ENCODE results near the gene BRCA2.
A peak's percentile ranks its signal among the peaks of the same experiment; 100 is the strongest.

BRCA2 gene, protein sequence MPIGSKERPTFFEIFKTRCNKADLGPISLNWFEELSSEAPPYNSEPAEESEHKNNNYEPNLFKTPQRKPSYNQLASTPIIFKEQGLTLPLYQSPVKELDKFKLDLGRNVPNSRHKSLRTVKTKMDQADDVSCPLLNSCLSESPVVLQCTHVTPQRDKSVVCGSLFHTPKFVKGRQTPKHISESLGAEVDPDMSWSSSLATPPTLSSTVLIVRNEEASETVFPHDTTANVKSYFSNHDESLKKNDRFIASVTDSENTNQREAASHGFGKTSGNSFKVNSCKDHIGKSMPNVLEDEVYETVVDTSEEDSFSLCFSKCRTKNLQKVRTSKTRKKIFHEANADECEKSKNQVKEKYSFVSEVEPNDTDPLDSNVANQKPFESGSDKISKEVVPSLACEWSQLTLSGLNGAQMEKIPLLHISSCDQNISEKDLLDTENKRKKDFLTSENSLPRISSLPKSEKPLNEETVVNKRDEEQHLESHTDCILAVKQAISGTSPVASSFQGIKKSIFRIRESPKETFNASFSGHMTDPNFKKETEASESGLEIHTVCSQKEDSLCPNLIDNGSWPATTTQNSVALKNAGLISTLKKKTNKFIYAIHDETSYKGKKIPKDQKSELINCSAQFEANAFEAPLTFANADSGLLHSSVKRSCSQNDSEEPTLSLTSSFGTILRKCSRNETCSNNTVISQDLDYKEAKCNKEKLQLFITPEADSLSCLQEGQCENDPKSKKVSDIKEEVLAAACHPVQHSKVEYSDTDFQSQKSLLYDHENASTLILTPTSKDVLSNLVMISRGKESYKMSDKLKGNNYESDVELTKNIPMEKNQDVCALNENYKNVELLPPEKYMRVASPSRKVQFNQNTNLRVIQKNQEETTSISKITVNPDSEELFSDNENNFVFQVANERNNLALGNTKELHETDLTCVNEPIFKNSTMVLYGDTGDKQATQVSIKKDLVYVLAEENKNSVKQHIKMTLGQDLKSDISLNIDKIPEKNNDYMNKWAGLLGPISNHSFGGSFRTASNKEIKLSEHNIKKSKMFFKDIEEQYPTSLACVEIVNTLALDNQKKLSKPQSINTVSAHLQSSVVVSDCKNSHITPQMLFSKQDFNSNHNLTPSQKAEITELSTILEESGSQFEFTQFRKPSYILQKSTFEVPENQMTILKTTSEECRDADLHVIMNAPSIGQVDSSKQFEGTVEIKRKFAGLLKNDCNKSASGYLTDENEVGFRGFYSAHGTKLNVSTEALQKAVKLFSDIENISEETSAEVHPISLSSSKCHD (N-terminal part only)

GRCh38 chr13:32315238-32316027 lies at the start of gene BRCA2, which contains the start of gene ZAR1L:
Gene BRCA2 (plus strand): TSS chr13:32315508. CDS start chr13:32316461, 953 bp downstream.
Gene ZAR1L (minus strand): TSS chr13:32315363. CDS start chr13:32311925, 3,438 bp downstream.
- peak; percentile 81 for DNase-seq

GRCh38 chr13:32265726-32266125 lies 49.6 kb upstream of the BRCA2 start:
- DNase-seq = no peak

DNA sequence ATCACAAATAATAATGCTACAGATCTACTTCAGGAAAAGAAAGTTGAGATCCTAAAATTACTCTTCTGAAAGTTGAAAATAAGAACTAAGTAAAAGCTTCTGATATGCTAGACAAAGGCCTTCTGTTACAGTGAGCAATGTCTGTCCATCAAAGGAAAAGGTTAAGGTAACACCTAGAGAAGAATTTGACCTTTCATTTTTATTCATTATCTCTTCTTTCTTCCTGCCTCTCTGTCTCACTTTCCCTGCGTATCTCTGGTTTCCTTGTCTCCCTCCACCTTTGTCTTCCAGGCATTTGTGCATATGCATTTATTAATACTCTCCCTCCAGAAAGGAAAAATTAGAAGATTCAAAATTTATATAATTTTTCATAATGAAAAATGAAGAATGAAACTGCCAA lies 49.2 kb upstream of the BRCA2 start:
- DNase-seq = no peak

DNA sequence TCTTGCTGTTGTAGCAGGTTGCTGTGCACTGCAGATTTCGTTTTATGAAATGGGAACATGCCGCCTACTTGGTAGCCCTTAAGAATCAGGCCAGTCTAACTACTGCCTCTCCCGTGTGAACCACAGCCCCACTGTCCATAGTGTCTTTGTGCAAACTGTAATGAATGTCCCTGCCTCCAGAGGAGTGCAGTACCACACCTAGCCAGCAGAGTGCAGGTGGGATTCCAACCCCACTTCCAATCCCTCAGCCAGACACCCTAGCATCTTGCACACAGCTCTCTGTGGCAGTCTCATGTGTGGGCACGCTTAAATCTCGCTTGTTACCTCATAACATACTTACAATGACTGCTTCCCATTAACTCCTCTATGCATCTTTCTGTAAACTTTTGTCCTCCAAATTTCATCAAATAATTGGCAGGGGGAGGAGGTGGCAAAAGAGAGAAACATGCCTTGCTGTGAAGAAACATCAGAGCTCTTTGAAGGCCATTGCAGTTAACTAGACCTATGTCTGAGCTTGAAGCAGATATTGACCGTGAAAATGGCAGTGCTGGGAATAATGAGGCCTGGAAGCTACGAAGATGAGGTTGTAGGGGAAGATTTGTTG lies 47.4 kb upstream of the BRCA2 start:
- peak; percentile 29 for DNase-seq

- no peak for DNase-seq
Measured at GRCh38 chr13:32272021-32272683, 43.2 kb upstream of the BRCA2 start.

- DNase-seq = no peak
Measured at GRCh38 chr13:32277839-32278238, 37.5 kb upstream of the BRCA2 start.

DNA sequence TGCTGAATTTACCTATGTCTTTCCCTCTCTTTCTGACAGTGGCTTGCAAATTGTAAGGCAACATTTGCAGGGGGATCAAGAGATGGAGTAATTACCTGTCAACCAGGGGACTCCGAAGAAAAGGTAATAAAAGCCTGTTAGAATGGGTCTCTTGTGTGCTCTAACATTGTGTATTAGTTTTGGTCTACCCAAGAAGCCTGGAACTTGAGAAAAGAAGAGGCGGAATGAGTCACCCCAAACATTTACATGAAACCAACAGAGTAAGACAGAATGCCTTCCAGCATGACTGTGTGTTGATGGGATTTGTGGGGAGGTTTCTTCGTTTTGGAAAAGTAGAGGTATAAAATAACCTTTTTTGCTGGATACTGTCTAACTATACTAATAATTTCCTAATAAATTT lies 36.9 kb upstream of the BRCA2 start:
- DNase-seq = no peak

DNA sequence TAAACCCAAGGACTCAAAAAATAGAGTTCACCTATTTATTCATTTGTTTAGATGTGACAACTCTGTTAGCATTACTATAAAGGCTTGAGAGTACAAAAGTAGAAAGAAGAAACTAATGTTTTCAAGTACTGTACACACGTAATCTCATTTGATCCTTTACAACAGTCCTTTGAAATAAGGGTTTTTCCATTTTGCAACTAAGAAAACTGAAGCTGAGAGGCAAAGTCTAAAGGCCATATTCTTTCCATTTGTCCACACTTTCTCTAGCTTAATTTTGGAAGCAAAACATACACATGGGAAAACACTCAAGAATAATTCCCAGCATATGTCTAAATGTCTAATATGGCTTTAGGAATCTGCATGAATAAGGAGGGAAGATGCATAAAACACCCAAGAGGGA lies 34.2 kb upstream of the BRCA2 start:
- DNase-seq = no peak

DNA sequence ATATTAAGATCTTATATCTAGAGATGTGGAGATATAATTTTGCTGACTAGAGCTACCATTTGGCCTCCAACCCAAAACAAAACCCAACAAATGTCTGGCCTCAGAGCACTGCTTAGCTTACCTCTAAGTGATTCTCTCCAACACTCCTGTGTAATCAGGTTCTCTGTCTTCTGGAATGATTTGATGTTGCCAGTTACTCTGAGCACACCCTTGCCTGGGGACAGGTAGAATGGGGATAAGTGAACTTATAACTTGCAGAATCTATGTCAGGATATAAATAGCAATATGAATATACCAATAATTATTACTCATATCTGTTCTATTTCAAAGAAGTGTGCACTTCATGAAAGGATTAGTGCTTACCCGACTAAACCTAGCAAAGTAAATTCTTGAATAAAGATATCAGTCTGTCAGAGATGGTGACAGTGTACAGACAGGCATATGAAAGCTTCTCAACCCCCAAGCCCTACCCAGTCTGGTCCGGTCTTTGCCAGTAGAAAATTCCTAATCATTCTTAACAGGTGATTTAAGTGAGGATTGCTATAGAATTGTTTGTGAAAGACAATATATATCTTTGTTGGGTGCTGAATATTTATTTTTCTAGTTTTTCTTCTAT lies 33.1 kb upstream of the BRCA2 start:
- no peak for DNase-seq

GRCh38 chr13:32284927-32285632 lies 30.2 kb upstream of the BRCA2 start:
- DNase-seq = no peak

- no peak for DNase-seq
Measured at GRCh38 chr13:32285633-32285965, 29.7 kb upstream of the BRCA2 start.

DNA sequence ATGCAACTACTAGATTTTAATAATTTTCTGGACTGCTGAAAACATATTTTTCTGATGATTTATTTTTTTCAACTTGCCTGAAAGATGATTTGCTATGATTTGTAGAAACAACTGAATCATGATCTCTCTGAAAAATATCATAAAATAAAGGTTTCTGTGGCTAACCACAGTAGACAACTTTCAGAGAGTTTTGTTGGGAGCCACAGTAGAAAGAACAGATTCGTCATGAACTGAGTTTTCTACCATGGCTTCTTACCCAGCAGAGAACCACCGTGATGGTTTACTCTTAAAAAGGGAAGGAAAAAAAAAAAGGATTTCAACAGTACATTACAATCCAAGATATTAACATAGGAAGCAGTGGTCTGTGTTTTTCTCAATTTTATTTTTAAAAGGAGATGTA lies 18.1 kb upstream of the BRCA2 start:
- DNase-seq = no peak

GRCh38 chr13:32298695-32299094 lies 16.6 kb upstream of the BRCA2 start:
- DNase-seq = no peak

GRCh38 chr13:32299893-32300292 lies 15.4 kb upstream of the BRCA2 start:
- DNase-seq = no peak

DNA sequence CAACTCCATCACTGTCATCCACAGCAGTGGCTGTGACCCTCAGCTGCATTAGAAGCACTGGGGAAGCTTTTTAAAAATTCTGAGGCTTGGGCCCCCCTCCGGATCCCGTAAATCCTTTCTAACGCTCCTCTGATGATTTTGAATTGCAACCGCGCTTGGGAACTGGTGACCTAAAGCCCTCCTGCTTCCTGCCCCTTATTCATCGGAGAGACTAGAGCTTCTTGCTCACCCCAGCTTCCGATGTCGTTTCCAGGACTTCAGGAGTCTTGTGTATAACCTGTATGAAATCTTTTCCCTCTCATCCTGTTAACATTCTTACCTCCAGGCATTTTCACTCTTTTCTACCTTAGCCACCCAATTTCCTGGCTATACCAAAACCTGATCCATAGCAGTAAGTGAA lies 14.9 kb upstream of the BRCA2 start:
- DNase-seq = no peak

DNA sequence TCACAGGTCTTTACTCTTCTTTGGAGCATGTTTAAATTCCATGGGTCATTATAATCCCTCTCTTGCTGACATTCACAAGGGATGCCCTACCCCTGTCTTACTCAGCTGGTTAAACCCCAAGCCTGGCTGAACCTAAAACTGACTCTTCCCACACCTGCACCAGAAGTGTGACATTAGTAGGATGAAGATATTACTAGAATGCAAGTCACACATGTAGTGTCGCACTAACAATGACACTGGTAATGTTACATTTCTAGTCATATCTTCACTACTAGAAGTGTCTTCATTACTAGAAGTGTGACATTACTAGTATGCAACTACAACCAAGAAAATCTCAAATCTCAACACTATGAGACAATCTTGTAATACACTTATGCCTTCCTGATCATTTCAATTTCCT lies 14.4 kb upstream of the BRCA2 start:
- no peak for DNase-seq

DNA sequence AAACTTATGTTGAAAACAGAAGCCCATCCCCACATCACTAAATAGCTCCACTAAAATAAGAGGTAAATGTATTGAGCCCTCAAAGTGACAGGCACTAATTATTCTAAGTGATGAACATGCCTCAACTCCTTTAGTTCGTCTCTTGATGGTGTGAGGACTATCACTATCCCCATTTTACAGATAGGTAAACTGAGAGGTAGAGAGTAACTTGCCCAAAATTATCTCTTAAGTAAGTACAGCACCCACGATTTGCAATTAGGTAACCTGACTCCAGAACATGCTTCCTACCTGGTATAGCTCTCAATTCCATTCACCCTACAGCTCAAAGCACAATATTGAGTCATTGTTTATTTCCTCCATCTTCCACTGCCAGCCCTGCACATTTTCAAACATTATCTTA lies 12.8 kb upstream of the BRCA2 start:
- no peak for DNase-seq

GRCh38 chr13:32305646-32306045 lies 9.7 kb upstream of the BRCA2 start:
- no peak for DNase-seq

DNA sequence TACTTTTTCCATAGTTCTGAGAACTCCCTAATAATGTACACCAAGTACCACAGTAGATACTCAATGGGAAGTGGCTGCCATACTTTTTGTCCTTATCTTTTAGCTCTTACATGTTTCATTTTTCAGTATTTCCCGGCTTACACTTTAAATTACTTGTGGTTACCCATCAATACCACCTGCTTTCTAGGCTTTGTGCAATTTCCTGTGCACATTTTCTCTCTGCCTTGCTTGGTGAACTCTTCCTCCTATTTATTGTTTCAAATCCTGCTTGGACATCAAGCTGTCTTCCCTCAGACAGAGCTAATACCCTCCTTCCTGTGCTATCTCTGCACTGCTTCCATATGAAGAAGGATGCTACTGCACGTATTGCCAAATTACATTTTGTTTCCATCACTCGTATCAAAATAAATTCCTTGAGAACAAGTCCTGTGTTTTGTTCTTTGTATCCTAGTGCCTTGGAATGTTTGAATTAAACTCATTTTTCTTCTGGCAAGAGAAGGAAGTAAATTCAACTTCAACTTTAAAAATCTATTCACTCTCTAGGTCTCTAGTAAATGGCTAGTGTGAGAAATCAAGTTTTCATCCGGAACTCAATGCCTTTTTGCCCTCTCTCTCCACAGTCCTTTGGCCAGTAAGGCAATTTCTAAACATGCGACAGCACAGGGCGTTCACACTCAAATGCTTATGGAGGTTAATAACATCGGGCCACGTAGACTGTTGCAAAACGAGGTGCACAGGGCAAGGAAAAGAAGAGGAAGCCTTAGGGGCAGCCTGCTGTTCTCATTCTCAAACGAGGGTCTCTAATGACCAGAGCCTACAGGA lies 5.8 kb upstream of the BRCA2 start:
- no peak for DNase-seq

Measured in activated CD4-positive, alpha-beta T cell treated with anti-CD3 and anti-CD28 coated beads for 1 hour (primary cell).